GM12878 (cell line): Measurements from ENCODE around the gene JHY. TPM values are rescaled to one million over a fixed set of nuclear protein-coding genes. Genes with fewer than 3 reads are reported as not detected.
A peak's percentile ranks its signal among the peaks of the same experiment; 100 is the strongest.

Experiments used
- ATAC-seq: fragments of 200-7000 bp; cut with Tn5 transposase; 3 replicates; pipeline ENCODE4 v1.9.1; 2020; ENCODE audit warnings: mild to moderate bottlenecking, moderate library complexity
- BruUV-seq: library from RNA; stranded (reverse); fragments of 400-500 nt; replicated peaks from 2 replicates; lab custom pipeline; 2021; lab: Mats Ljungman, UMichigan
- CTCF ChIA-PET: fragments of 300-600 bp; sonication (Branson Sonifier 250); formaldehyde crosslinking; extraction: SDS; loops from one replicate; lab custom pipeline; 2021; ENCODE audit warnings: inconsistent platforms; lab: Yijun Ruan, JAX
- POLR2A ChIA-PET: fragments of 350-600 bp; formaldehyde crosslinking; extraction: SDS; loops from one replicate; lab custom pipeline; 2021; ENCODE audit warnings: inconsistent platforms; lab: Charles Lee
- RAD21 ChIA-PET: fragments of 300-600 bp; sonication (Branson Sonifier 250); formaldehyde crosslinking; loops from one replicate; lab custom pipeline; 2023; ENCODE audit warnings: antibody characterized with exemption; ENCODE audit not compliant: unreplicated experiment; lab: Charles Lee
- SMC1A ChIA-PET: fragments of 300-600 bp; sonication (Branson Sonifier 250); formaldehyde crosslinking; loops from one replicate; lab custom pipeline; 2023; ENCODE audit not compliant: unreplicated experiment, uncharacterized antibody; lab: Charles Lee
- DNase-seq: peaks from one replicate; pipeline ENCODE4 v3.0.0-alpha.2; 2011; ENCODE audit warnings: low read depth, low spot score
- FAIRE-seq: peaks from 3 replicates; lab custom pipeline; 2011; peaks lifted over from hg19 to GRCh38; lab: Jason Lieb, UNC
- H2AFZ ChIP-seq: 2 replicates; pipeline ENCODE4 v1.6.0; 2011; ENCODE audit warnings: low read depth, low read length, control low read depth; ENCODE audit not compliant: control insufficient read depth
- H3K27ac ChIP-seq: 2 replicates; pipeline ENCODE4 v1.5.1; 2011; ENCODE audit warnings: control low read depth; ENCODE audit not compliant: control insufficient read depth, insufficient read depth
- H3K27me3 ChIP-seq, 2 experiments: replicated peaks in 1 of 2; 2 replicates each; pipeline versions ENCODE4 v1.6.0 to v1.6.1; 2011; ENCODE audit warnings: low read length in 1 of 2; ENCODE audit not compliant: control insufficient read depth in 2 of 2, insufficient read depth in 2 of 2
- H3K36me3 ChIP-seq, 2 experiments: 2 replicates each; pipeline ENCODE4 v1.5.1; 2011; ENCODE audit warnings: low read length in 1 of 2; ENCODE audit not compliant: control insufficient read depth in 2 of 2, insufficient read depth in 2 of 2
- H3K4me1 ChIP-seq: 2 replicates; pipeline ENCODE4 v1.6.1; 2011; ENCODE audit warnings: mild to moderate bottlenecking, low read length, moderate library complexity, mixed read lengths; ENCODE audit not compliant: control insufficient read depth, insufficient read depth
- H3K4me2 ChIP-seq: 2 replicates; pipeline ENCODE4 v1.6.0; 2011; ENCODE audit warnings: control low read depth; ENCODE audit not compliant: control insufficient read depth, insufficient read depth
- H3K4me3 ChIP-seq: fragments of 200-600 bp; sonication (generic); 2 replicates; pipeline ENCODE4 v1.5.1; 2016
- H3K79me2 ChIP-seq: 2 replicates; pipeline ENCODE4 v1.6.0; 2011; ENCODE audit warnings: low read length; ENCODE audit not compliant: control insufficient read depth, insufficient read depth
- H3K9ac ChIP-seq: 2 replicates; pipeline ENCODE4 v1.8.0; 2011; ENCODE audit warnings: low read length, control low read depth, mixed read lengths; ENCODE audit not compliant: control insufficient read depth, insufficient read depth
- H3K9me3 ChIP-seq: replicated peaks from 3 replicates; pipeline ENCODE4 v1.5.1; 2011; ENCODE audit warnings: mild to moderate bottlenecking, low read length; ENCODE audit not compliant: control insufficient read depth, insufficient read depth
- H4K20me1 ChIP-seq: 2 replicates; pipeline ENCODE4 v1.6.0; 2011; ENCODE audit not compliant: control insufficient read depth, insufficient read depth
- ATF7 ChIP-seq: fragments of 450-650 bp; IDR thresholded peaks from 2 replicates; pipeline ENCODE4 v1.6.1; 2016; ENCODE audit warnings: low read depth, mild to moderate bottlenecking
- BMI1 ChIP-seq: fragments of 450-650 bp; IDR thresholded peaks from 2 replicates; pipeline ENCODE4 v1.6.1; 2016; ENCODE audit warnings: mild to moderate bottlenecking, moderate library complexity, borderline replicate concordance
- CREB1 ChIP-seq: IDR thresholded peaks from 2 replicates; pipeline ENCODE4 v1.6.1; 2012; ENCODE audit warnings: low read depth, mild to moderate bottlenecking, inconsistent platforms
- CREM ChIP-seq: IDR thresholded peaks from 2 replicates; pipeline ENCODE4 v1.6.1; 2014; ENCODE audit warnings: antibody characterized with exemption, low read depth
- EED ChIP-seq: sonication (generic); IDR thresholded peaks from 2 replicates; pipeline ENCODE4 v1.6.1; 2016; ENCODE audit warnings: antibody characterized with exemption, low read depth
- JUNB ChIP-seq: IDR thresholded peaks from 2 replicates; pipeline ENCODE4 v1.6.1; 2016; ENCODE audit warnings: antibody characterized with exemption, mild to moderate bottlenecking
- RAD21 ChIP-seq: IDR thresholded peaks from 2 replicates; pipeline ENCODE4 v1.6.1; 2011; ENCODE audit warnings: mild to moderate bottlenecking, low read depth, low read length, moderate library complexity; ENCODE audit not compliant: insufficient read depth
- RUNX3 ChIP-seq: IDR thresholded peaks from 2 replicates; pipeline ENCODE4 v1.6.1; 2012; ENCODE audit warnings: low read length, inconsistent platforms
- USF2 ChIP-seq: IDR thresholded peaks from 2 replicates; pipeline ENCODE4 v1.6.1; 2011; ENCODE audit warnings: low read depth, low read length, improper control_type of control experiment, borderline replicate concordance
- ZSCAN29 ChIP-seq: fragments of 450-650 bp; IDR thresholded peaks from 2 replicates; pipeline ENCODE4 v1.6.1; 2017; ENCODE audit warnings: mild to moderate bottlenecking, moderate library complexity
- WGBS: methylation state at CpG from one replicate; pipeline ENCODE4 v1.1.6; 2016; ENCODE audit warnings: low lambda C conversion rate; ENCODE audit not compliant: insufficient replicate concordance, insufficient coverage; ENCODE audit errors: missing lambda C conversion rate; 5-methylcytosine and 5-hydroxymethylcytosine counted together
- in situ Hi-C: fragments of 300-500 bp; cut with MboI; formaldehyde crosslinking; loops from 9 replicates; pipeline ENCODE4 v1.14.3; 2018; ENCODE audit warnings: mixed read lengths
- intact Hi-C: fragments of 100-400 bp; cut with micrococcal nuclease; formaldehyde crosslinking; loops from one replicate; pipeline ENCODE4 v1.14.2; 2022; ENCODE audit not compliant: unreplicated experiment
- polyA plus RNA-seq, 11 experiments: library from polyadenylated mRNA; depleted of rRNA in 4 of 11; unstranded in 6 of 11; stranded (reverse) in 5 of 11; fragments of >200 nt; fragmentation: Nextera tagmentation in 4 of 11; fragmentation: Illumina TruSeq in 1 of 11; extraction: Ambion mirVana in 4 of 11; extraction: Trizol in 1 of 11; gene quantifications; 1 replicate in 1 of 11; 2 replicates in 10 of 11; pipeline versions ENCODE4 v1.2.1 to v1.2.3, GENCODE V29; 2011 to 2016; ENCODE audit warnings: inconsistent platforms in 2 of 11, missing spikeins in 2 of 11, low read depth in 1 of 11
- total RNA-seq, 4 experiments: library from RNA; depleted of rRNA in 3 of 4; stranded (reverse); fragments of >200 nt in 3 of 4; fragmentation: Illumina TruSeq in 1 of 4; extraction: Trizol in 1 of 4; gene quantifications; 2 replicates each; pipeline versions ENCODE4 v1.2.1 to v1.2.3, GENCODE V29; 2013 to 2021

Gene JHY
- total and polyA plus RNA-seq, 10 of the 15 experiments (the other 5 are each of a cell fraction or from before 2014, with no cell fraction given), result 0.90 to 7.1 (median 5.5) TPM

DNA sequence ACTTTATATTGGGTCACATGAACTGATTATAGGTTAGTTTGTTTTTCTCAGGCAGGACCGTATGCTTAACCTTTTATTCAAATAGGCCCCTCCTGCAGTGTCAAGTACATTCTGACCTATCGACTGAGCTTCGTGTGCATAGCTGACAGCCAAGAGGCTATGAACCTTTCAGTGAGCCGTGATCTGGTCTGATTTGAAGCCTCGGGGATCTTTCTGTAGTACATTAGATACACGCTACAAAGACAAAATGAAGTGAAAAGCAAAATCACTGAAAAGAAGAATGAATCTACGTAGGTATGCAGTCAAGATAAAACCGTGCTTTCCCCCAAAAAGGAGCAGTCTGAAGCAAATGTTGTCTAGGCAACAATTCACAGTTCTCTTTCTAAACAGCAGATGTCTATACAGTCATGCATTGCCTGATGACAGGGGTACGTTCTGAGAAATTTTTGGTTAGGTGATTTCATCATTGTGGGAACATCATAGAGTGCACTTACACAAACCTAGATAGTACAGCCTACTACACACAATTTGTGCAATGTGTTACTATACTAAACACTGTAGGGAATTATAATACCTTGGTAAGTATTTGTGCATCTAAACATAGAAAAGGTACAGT is 18.1 kb downstream of the JHY start:
- Histone ChIP-seq H3K27ac (no peak overlapping the region), H3K79me2 (no peaks in the 10 kb centered on the region), H3K4me1 (no peaks in the 10 kb centered on the region), H3K4me3 (no peak overlapping the region), H3K9ac (no peak overlapping the region), H4K20me1 (no peaks in the 10 kb centered on the region), H2AFZ (no peak overlapping the region), H3K27me3 (no peaks in the 10 kb centered on the region), H3K4me2 (no peak overlapping the region), H3K36me3 (no peaks in the 10 kb centered on the region), H3K9me3 (no peaks in the 10 kb centered on the region; the same call in 2 of the 3 replicates)
- ChIA-PET CTCF (interaction anchor here (0.7 to 2.3 kb wide), 4 partner anchors 37 to 153 kb away, joined by 3 to 13 read pairs (median 4); no protein-coding TSS in a partner anchor), SMC1A (interaction anchor here (0.6 to 1.6 kb wide), 9 partner anchors 10 to 487 kb away, joined by 3 to 7 read pairs (median 4); no protein-coding TSS in a partner anchor), RAD21 (interaction anchor here (0.9 to 1.5 kb wide), 5 partner anchors 9 to 44 kb away, joined by 3 to 7 read pairs (median 4); no protein-coding TSS in a partner anchor), POLR2A (interaction anchor here (0.6 to 1.1 kb wide), 4 partner anchors 26 to 548 kb away, joined by 3 to 5 read pairs (median 4); no protein-coding TSS in a partner anchor)
- intact Hi-C loops (no loop called here), in situ Hi-C loops (no loop called here)
- no peak for DNase-seq
- no peak for FAIRE-seq
- BruUV-seq, result no TSS peak
- ATAC-seq, result peak; percentile 87
- TF ChIP-seq JUNB, result peak; percentile 51; the same call in 1 of the 2 replicates
- TF ChIP-seq CREB1, result peak; percentile 49; the same call in 1 of the 2 replicates
- TF ChIP-seq USF2, result no peak
- TF ChIP-seq RUNX3, result peak; percentile 64; the same call in 1 of the 2 replicates
- no peak for TF ChIP-seq EED
- 0 out of 2 replicates have a peak, but pooled peaks have one; percentile 26 for TF ChIP-seq BMI1
- peak; percentile 80 for TF ChIP-seq ZSCAN29
- peak; percentile 63 for TF ChIP-seq CREM
- peak; percentile 47 for TF ChIP-seq ATF7
- TF ChIP-seq RAD21, result peak; percentile 39; the same call in 1 of the 2 replicates
- 86% methylated on average over 9 of the region's 9 CpGs for whole genome bisulfite sequencing
